ENCODE measurements around the gene PITPNM3.
"Not testable (repeated sequence)": the region's sequence is repeated elsewhere in the genome, so short reads cannot be mapped to it uniquely, and the experiment has no call there.

Gene PITPNM3

DNA sequence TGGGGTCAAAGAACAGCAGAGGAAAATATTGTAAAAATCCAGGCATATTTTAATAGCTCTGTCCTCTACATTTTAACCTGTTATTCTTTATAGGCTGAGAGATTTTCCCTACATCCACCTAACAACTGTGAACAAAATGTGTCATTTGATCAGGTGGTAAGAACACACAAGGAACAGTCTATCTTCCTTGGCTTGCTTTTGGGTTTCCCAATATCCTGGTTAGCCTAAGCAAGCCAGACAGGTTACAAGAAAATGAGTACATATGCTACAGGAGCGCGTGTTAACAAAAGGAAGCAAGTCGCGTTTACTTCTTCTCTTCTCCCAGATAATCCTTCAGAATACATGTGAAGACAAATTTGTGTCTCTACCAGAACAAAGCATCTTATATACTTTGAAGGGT lies 31.0 kb upstream of the PITPNM3 start:
- FAIRE-seq (no peak), DNase-seq (ENCODE audit: insufficient read length, low spot score) (no peak)
- no peak for TF ChIP-seq POLR2A (IDR thresholded peaks at IDR 0.05; ENCODE audit: low read depth, low read length)

DNA sequence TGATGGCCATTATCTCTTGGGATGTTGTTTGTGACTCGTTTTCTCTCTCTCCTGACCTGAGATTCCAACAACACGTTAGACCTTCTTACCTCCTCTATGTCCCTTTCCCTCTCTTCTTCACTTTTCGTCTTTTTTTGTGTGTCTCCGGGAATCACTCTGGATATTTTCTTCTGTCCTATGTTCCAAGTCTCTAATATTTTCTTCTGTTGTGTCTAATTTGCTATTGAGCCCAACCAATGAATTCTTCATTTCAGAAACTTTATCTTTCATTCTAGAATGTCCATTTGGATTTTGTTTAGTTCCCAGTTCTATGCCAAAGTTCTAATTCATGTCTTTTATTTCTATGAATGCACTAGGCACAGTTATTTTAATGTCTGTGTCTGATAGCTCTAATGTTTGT lies 27.1 kb upstream of the PITPNM3 start:
- TF ChIP-seq POLR2A (IDR thresholded peaks at IDR 0.05; ENCODE audit: low read depth, low read length), result no peak
- FAIRE-seq, result peak; percentile 6
- no peak for DNase-seq (ENCODE audit: insufficient read length, low spot score)

GRCh38 chr17:6580625-6581024 lies 24.3 kb upstream of the PITPNM3 start:
- no peak for TF ChIP-seq POLR2A (IDR thresholded peaks at IDR 0.05; ENCODE audit: low read depth, low read length)
- FAIRE-seq, result no peak
- no peak for DNase-seq (ENCODE audit: insufficient read length, low spot score)

DNA sequence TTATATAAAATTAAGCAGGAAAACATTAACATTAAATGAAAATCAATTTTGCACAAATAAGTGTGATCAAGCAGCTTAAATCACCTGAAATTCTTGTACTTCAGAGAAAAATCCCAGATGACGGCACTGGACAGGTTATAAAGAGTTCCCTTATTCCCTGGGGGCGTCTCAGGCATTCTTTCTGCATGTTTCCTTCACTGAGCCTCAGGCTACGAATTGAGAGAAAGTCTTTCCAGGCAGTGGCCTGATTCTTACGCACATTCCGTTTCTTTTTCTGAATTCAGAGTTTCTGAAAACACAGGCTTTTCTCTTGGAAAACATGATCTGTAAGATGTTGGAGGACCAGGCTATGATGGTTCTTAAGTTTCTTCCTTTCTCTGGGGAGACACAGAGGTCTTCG lies 22.1 kb upstream of the PITPNM3 start:
- DNase-seq (ENCODE audit: insufficient read length, low spot score) (no peak), FAIRE-seq (no peak)

GRCh38 chr17:6577686-6578263 lies 21.4 kb upstream of the PITPNM3 start:
- FAIRE-seq (no peak), DNase-seq (ENCODE audit: insufficient read length, low spot score) (no peak)
- TF ChIP-seq POLR2A (IDR thresholded peaks at IDR 0.05; ENCODE audit: low read depth, low read length), result no peak

More for the DNA sequence above, 22.1 kb upstream of the PITPNM3 start:
- no peak for TF ChIP-seq POLR2A (IDR thresholded peaks at IDR 0.05; ENCODE audit: low read depth, low read length)

GRCh38 chr17:6576038-6576785 lies 19.9 kb upstream of the PITPNM3 start:
- DNase-seq (ENCODE audit: insufficient read length, low spot score) (no peak), FAIRE-seq (no peak)
- no peak for TF ChIP-seq POLR2A (IDR thresholded peaks at IDR 0.05; ENCODE audit: low read depth, low read length)

GRCh38 chr17:6575596-6575988 lies 19.2 kb upstream of the PITPNM3 start:
- TF ChIP-seq POLR2A (IDR thresholded peaks at IDR 0.05; ENCODE audit: low read depth, low read length), result no peak
- DNase-seq (ENCODE audit: insufficient read length, low spot score), result no peak
- FAIRE-seq, result no peak

DNA sequence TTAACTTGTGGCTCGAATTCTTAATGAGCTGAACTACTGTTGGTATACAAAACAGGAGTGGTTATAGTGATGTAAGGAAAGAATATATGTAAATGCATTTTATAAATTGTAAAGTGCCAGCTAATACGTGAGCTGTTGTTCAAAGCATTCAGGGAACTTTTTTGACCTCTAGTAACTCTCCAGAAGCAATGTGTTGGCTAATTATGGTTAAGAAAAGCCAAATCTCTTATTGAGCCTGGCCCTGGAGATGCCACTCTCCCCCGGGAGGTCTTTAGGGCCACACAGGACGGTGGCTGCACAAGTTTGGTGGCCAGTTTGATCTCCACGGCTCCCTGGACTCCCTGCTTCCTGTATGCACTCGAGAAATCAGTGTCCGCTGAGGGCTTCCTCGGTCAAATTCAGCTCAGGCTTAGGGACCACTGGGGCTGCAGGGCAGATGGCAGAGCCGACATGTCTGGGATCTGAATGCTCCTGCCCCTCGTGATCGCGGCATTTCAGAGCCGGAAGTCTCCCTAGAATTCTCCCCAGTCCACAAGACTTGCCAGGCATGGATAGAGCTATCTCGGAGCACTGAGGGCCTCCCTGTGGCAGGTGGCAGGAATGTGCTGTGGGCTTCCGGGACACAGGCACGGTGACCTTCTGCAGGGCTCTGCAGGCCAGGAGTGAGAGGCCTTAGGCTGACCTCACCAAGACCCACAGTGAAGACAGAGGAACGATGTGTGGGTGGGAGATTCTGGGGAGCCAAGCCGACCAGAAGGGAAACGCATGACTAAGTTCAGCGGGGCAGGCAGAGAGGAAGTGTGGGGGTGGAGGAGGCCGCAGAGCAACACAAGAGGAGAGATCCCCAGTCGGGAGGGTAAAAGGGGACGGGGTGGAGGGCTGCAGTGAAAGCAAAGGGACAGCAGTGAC lies 18.6 kb upstream of the PITPNM3 start:
- DNase-seq (ENCODE audit: insufficient read length, low spot score) (no peak), FAIRE-seq (no peak)
- TF ChIP-seq POLR2A (IDR thresholded peaks at IDR 0.05; ENCODE audit: low read depth, low read length), result no peak

DNA sequence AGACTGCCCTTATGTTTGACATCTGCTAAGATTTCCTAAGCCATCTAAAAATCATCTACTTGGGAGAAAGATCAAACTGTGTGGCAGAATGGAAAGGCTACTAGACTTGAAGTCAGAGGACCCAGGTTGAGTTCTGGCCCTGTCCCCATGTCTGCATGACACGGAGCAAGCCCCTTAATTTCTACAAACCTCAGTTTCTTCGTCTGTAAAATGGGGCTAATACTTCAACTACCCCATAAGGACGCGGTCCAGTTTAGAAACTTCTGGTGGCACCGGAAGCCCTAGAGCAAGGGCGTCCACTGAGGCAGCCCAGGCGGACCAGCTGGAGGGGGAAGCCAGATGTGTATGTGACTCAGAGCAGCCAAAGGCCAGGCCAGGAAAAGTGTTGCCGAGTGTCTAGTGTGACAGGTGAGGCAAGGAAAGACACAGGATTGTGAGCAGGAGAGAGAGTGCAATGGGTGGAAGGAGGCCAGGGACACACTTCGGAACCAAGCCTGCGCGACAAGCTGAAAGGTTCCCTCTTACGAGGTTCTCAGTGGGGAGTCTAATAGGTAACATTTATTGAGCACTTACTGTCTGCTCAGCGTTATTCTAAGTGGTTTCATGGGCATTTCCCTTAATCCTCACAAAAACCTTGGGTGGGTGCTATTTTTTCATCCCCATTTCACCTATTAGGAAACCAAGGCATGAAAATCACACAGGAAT lies 17.8 kb upstream of the PITPNM3 start:
- TF ChIP-seq POLR2A (IDR thresholded peaks at IDR 0.05; ENCODE audit: low read depth, low read length), result no peak
- no peak for FAIRE-seq
- DNase-seq (ENCODE audit: insufficient read length, low spot score), result no peak

GRCh38 chr17:6573495-6573894 lies 17.1 kb upstream of the PITPNM3 start:
- FAIRE-seq, result not testable (repeated sequence)

GRCh38 chr17:6572972-6573370 lies 16.6 kb upstream of the PITPNM3 start:
- DNase-seq (ENCODE audit: insufficient read length, low spot score), result no peak
- no peak for FAIRE-seq
- no peak for TF ChIP-seq POLR2A (IDR thresholded peaks at IDR 0.05; ENCODE audit: low read depth, low read length)

More at GRCh38 chr17:6573495-6573894, 17.1 kb upstream of the PITPNM3 start:
- not testable (repeated sequence) for DNase-seq (ENCODE audit: insufficient read length, low spot score)

GRCh38 chr17:6571452-6571781 lies 15.1 kb upstream of the PITPNM3 start:
- DNase-seq (ENCODE audit: insufficient read length, low spot score), result no peak
- FAIRE-seq, result no peak
- no peak for TF ChIP-seq POLR2A (IDR thresholded peaks at IDR 0.05; ENCODE audit: low read depth, low read length)

GRCh38 chr17:6570731-6571451 lies 14.5 kb upstream of the PITPNM3 start:
- DNase-seq (ENCODE audit: insufficient read length, low spot score) (no peak), FAIRE-seq (no peak)
- TF ChIP-seq POLR2A (IDR thresholded peaks at IDR 0.05; ENCODE audit: low read depth, low read length), result no peak

Measured in H54 (cell line).